Epithelial cell of esophagus (primary cell): ENCODE measurements around the gene GABARAPL1.
A peak's percentile ranks its signal among the peaks of the same experiment; 100 is the strongest.
"Not testable (repeated sequence)": the region's sequence is repeated elsewhere in the genome, so short reads cannot be mapped to it uniquely, and the experiment has no call there.

Experiments used
- DNase-seq: peaks from one replicate; pipeline ENCODE4 v3.0.0; 2010; ENCODE audit warnings: low read depth
- H3K4me3 ChIP-seq: 2 replicates; pipeline ENCODE4 v1.5.1; 2011; ENCODE audit warnings: mild to moderate bottlenecking, low read length, control low read depth
- TF ChIP-seq, protein P1 (sequence below): IDR thresholded peaks from 2 replicates; pipeline ENCODE4 v1.5.1; 2011; ENCODE audit warnings: low read depth, mild to moderate bottlenecking, low read length, control low read depth, inconsistent platforms; ENCODE audit not compliant: insufficient read depth; ENCODE audit errors: missing control alignments

GABARAPL1 gene

DNA sequence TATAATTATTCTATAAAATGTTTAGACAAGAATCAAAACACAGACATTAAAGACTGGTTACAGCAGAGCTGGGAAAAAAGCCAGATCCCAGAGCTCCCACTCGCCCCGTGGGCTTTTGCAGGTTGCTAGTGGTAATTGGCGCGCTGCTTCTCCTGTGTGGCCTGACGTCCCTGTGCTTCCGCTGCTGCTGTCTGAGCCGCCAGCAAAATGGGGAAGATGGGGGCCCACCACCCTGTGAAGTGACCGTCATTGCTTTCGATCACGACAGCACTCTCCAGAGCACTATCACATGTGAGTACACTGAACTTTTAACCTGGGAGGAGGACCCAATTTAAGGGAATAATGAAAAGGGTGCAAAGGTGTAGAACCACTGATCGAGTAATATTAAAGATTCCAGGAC is 26.4 kb upstream of the GABARAPL1 start:
- TF ChIP-seq, protein P1, sequence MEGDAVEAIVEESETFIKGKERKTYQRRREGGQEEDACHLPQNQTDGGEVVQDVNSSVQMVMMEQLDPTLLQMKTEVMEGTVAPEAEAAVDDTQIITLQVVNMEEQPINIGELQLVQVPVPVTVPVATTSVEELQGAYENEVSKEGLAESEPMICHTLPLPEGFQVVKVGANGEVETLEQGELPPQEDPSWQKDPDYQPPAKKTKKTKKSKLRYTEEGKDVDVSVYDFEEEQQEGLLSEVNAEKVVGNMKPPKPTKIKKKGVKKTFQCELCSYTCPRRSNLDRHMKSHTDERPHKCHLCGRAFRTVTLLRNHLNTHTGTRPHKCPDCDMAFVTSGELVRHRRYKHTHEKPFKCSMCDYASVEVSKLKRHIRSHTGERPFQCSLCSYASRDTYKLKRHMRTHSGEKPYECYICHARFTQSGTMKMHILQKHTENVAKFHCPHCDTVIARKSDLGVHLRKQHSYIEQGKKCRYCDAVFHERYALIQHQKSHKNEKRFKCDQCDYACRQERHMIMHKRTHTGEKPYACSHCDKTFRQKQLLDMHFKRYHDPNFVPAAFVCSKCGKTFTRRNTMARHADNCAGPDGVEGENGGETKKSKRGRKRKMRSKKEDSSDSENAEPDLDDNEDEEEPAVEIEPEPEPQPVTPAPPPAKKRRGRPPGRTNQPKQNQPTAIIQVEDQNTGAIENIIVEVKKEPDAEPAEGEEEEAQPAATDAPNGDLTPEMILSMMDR = no peak
- DNase-seq = no peak
- no peak overlapping the region for H3K4me3 ChIP-seq

DNA sequence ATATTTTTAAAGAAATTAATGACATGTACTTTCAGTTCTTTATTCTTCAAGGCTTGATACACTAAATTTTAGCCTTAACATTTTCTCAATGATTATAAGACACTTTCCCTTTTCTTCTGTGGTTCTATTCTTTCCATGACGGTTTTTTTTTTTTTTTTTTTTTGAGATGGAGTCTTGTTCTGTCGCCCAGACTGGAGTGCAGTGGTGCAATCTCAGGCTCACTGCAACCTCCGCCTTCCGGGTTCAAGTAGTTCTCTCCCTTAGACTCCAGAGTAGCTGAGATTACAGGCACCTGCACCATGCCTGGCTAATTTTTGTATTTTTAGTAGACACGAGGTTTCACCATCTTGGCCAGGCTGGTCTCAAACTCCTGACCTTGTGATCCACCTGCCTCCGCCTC is 25.7 kb upstream of the GABARAPL1 start:
- not testable (repeated sequence) for DNase-seq, H3K4me3 ChIP-seq

DNA sequence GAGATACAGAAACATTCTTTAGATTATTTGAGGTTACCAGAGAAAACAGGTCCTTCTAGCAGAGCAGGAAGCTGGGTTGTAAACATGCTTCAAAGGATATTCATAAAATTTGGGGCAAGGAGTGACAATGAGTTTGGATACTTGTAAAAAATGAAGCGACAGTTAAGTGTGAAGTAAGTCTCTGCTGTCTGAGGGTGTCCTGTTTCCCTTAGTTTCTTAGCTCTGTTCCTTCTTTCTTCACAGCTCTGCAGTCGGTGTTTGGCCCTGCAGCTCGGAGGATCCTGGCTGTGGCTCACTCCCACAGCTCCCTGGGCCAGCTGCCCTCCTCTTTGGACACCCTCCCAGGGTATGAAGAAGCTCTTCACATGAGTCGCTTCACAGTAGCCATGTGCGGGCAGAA is 23.0 kb upstream of the GABARAPL1 start:
- DNase-seq = peak; percentile 40
- H3K4me3 ChIP-seq = no peak overlapping the region
- TF ChIP-seq, protein P1 = no peak

DNA sequence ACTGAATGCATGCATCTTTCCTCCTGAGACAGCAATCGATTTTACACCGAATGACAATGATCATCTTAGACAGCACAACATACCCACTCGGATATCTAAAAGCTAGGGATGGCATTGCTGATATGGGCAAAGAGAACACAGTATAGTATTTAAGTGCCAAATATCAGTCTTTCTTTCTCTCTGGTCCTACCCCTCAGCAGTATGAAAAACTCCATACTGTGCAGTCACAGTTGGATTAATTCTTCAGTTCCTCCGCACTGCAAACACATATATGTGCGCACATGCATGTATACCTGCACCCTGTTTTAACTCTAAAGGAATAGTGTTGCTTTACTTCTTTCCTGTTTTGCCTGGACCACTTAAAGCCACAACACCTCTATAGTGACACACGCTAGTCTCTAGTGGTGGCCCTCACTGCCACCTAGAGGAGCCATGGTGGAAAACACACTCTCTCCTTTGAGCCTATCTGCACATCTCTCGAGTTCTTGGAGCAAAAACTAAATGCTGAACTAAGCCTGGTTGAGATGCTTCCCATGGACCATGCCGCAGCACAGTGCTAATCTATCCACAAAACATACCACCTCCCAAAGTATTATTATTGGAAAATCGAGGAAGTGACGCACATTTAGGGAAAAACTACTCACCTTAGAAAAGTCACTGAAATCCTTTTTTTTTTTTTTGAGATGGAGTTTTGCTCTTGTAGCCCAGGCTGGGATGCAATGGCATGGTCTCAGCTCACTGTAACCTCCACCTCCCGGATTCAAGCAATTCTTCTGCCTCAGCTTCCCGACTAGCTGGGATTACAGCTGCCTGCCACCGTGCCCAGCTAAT is 21.9 kb upstream of the GABARAPL1 start:
- TF ChIP-seq, protein P1 = peak; percentile 89
- no peak overlapping the region for H3K4me3 ChIP-seq
- DNase-seq = peak; percentile 76

DNA sequence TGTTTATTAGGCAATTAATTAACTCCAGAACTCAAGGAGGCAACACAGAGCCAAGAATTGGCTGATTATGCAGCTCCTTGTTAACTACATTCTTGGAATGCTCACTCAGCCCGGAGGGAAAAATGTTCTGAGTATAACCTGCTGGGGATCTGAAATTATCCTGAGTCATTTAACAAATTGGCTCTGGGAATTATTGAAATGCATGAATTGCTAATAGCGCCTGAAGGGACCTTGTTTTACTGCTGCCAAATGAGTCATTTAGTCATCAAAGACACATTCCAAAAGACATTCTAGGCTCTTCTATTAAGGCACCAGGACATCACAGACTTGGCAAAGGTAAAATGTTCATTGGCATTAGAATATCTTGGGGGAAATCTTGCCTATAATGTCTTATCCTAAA is 20.8 kb upstream of the GABARAPL1 start:
- TF ChIP-seq, protein P1 = no peak
- no peak overlapping the region for H3K4me3 ChIP-seq
- DNase-seq = peak; percentile 87

DNA sequence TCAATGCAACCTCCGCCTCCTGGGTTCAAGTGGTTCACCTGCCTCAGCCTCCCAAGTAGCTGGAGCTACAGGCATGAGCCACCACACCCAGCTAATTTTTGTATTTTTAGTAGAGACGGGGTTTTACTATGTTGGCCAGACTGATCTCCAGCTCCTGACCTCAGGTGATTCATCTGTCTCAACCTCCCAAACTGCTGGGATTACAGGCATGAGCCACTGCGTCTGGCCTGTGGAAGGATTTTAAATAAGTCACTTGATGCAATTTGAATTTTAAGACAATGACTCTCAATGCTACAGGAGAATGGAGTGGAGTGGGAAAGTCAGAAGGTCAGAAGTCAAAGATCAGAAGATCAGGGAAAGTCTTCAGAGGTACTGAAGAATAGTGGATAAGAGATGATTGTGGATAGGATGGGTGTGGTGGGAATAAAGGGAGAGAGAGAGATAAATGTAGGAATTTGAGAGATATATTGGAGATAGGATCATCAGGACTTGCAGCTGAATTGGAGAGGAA is 18.5 kb upstream of the GABARAPL1 start:
- H3K4me3 ChIP-seq = no peak overlapping the region
- TF ChIP-seq, protein P1 = no peak
- DNase-seq = no peak

DNA sequence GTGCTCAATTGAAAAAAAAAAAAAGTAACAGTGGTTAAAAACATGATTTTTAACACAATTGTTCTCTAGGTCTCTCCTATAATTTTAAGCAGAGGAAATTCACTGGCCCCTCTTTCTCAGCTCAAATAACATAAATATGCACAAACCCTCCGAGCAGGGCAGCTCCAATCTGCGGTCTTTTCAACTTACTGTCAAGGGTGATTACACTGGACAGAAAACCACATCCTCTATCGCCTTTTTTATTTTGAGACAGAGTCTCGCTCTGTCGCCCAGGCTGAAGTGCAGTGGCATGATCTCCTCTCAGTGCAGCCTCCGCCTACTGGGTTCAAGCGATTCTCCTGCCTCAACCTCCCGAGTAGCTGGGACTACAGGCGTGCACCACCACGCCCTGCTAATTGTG is 16.5 kb upstream of the GABARAPL1 start:
- no peak for DNase-seq
- H3K4me3 ChIP-seq = no peak overlapping the region
- TF ChIP-seq, protein P1 = no peak
